K562 (cell line): Measurements from ENCODE around the gene EEF1AKMT1. TPM values are rescaled to one million over a fixed set of nuclear protein-coding genes. Genes with fewer than 3 reads are reported as not detected.

ENCODE experiments used
- ATAC-seq: fragments of 200-7000 bp; cut with Tn5 transposase; 3 replicates; pipeline ENCODE4 v1.9.1; 2020; ENCODE audit warnings: moderate library complexity
- BruUV-seq: library from RNA; stranded (reverse); fragments of 400-500 nt; replicated peaks from 2 replicates; lab custom pipeline; 2021; lab: Mats Ljungman, UMichigan
- CTCF ChIA-PET: fragments of 300-600 bp; formaldehyde crosslinking; extraction: SDS; loops from one replicate; lab custom pipeline; 2021; ENCODE audit warnings: low intra/inter-chr PET ratio; lab: Yijun Ruan, JAX
- POLR2A ChIA-PET: fragments of 300-600, 350-650 bp; sonication (Branson Sonifier 250); formaldehyde crosslinking; extraction: SDS; loops from one replicate; lab custom pipeline; 2021; ENCODE audit warnings: antibody characterized with exemption, inconsistent platforms; lab: Yijun Ruan, JAX
- DNase-seq, 4 experiments: peaks; one replicate each; pipeline versions ENCODE4 v3.0.0 to v3.0.0-alpha.2; 2011 to 2018; ENCODE audit warnings: low spot score in 3 of 4, mixed read lengths in 3 of 4; ENCODE audit errors: extremely low read depth in 1 of 4
- FAIRE-seq: peaks from 2 replicates; lab custom pipeline; 2011; peaks lifted over from hg19 to GRCh38; lab: Jason Lieb, UNC
- H2AFZ ChIP-seq: 2 replicates; pipeline ENCODE4 v1.6.0; 2011; ENCODE audit warnings: low read depth, low read length, control low read depth, inconsistent platforms
- H3K27ac ChIP-seq: fragments of 200-600 bp; 3 replicates; pipeline ENCODE4 v1.8.0; 2011; ENCODE audit warnings: low read depth, mild to moderate bottlenecking, control low read depth, inconsistent platforms, low read length, moderate library complexity, mixed read lengths; ENCODE audit errors: extremely low read depth
- H3K27me3 ChIP-seq, 2 experiments: fragments of 300-600 bp in 1 of 2; 2 replicates in 1 of 2; 3 replicates in 1 of 2; pipeline versions ENCODE4 v1.6.0 to v1.8.0; 2011; ENCODE audit warnings: inconsistent platforms in 2 of 2, low read length in 2 of 2, mild to moderate bottlenecking in 1 of 2, mixed read lengths in 1 of 2, moderate library complexity in 1 of 2; ENCODE audit not compliant: control insufficient read depth in 2 of 2, insufficient read depth in 2 of 2
- H3K36me3 ChIP-seq: fragments of 300-600 bp; 3 replicates; pipeline ENCODE4 v1.8.0; 2011; ENCODE audit warnings: mild to moderate bottlenecking, low read length, inconsistent platforms; ENCODE audit not compliant: control insufficient read depth, insufficient read depth
- H3K4me1 ChIP-seq, 2 experiments: fragments of 200-600 bp in 1 of 2; replicated peaks in 1 of 2; 2 replicates in 1 of 2; 3 replicates in 1 of 2; pipeline versions ENCODE4 v1.5.1 to v1.8.0; 2011; ENCODE audit warnings: inconsistent platforms in 2 of 2, low read length in 2 of 2, mild to moderate bottlenecking in 1 of 2, mixed read lengths in 1 of 2, moderate library complexity in 1 of 2; ENCODE audit not compliant: control insufficient read depth in 2 of 2, insufficient read depth in 2 of 2
- H3K4me2 ChIP-seq: 2 replicates; pipeline ENCODE4 v1.6.1; 2011; ENCODE audit warnings: low read length, control low read depth, inconsistent platforms, mixed read lengths; ENCODE audit not compliant: insufficient read depth
- H3K4me3 ChIP-seq: fragments of 200-600 bp; sonication (generic), shearing (Covaris generic); 2 replicates; pipeline ENCODE4 v1.5.1; 2016; ENCODE audit warnings: control low read depth, inconsistent platforms
- H3K79me2 ChIP-seq: fragments of 200-600 bp; 3 replicates; pipeline ENCODE4 v1.8.0; 2011; ENCODE audit warnings: low read length, inconsistent platforms; ENCODE audit not compliant: control insufficient read depth, insufficient read depth
- H3K9ac ChIP-seq, 2 experiments: 2 replicates each; pipeline versions ENCODE4 v1.6.0 to v1.6.1; 2011; ENCODE audit warnings: low read depth in 2 of 2, low read length in 2 of 2, control low read depth in 1 of 2, inconsistent platforms in 1 of 2, mild to moderate bottlenecking in 1 of 2, mixed read lengths in 1 of 2; ENCODE audit not compliant: insufficient read depth in 1 of 2
- H3K9me1 ChIP-seq: one replicate; pipeline ENCODE4 v1.6.0; 2011; ENCODE audit warnings: inconsistent platforms, mild to moderate bottlenecking, low read length, moderate library complexity; ENCODE audit not compliant: control insufficient read depth, insufficient read depth
- H3K9me3 ChIP-seq: replicated peaks from 2 replicates; pipeline ENCODE4 v1.5.1; 2011; ENCODE audit warnings: low read depth, low read length, inconsistent platforms; ENCODE audit not compliant: control insufficient read depth, insufficient read depth
- H4K20me1 ChIP-seq: replicated peaks from 2 replicates; pipeline ENCODE4 v1.6.1; 2011; ENCODE audit warnings: low read length, inconsistent platforms, mixed read lengths; ENCODE audit not compliant: control insufficient read depth, insufficient read depth
- C11orf30 ChIP-seq: fragments of 450-650 bp; IDR thresholded peaks from 2 replicates; pipeline ENCODE4 v1.6.1; 2016; ENCODE audit warnings: low read depth, mild to moderate bottlenecking
- ZNF316 ChIP-seq: fragments of 450-650 bp; IDR thresholded peaks from 2 replicates; pipeline ENCODE4 v1.6.1; 2016
- WGBS: fragments of 100-300 bp; shearing (Covaris generic); methylation state at CpG from one replicate; pipeline ENCODE4 v1.1.6; 2016; ENCODE audit warnings: low coverage, mixed read lengths; ENCODE audit not compliant: insufficient coverage; ENCODE audit errors: missing lambda C conversion rate; 5-methylcytosine and 5-hydroxymethylcytosine counted together
- in situ Hi-C: fragments of 300-500 bp; cut with MboI; formaldehyde crosslinking; loops from 4 replicates; pipeline ENCODE4 v1.15.0; 2018; ENCODE audit warnings: inconsistent platforms, mixed read lengths
- intact Hi-C: fragments of 100-400 bp; cut with micrococcal nuclease; formaldehyde crosslinking; loops from 2 replicates; pipeline ENCODE4 v1.14.2; 2022
- polyA plus RNA-seq, 8 experiments: library from polyadenylated mRNA; depleted of rRNA in 4 of 8; stranded (reverse) in 5 of 8; unstranded in 3 of 8; fragments of >200 nt; fragmentation: Nextera tagmentation in 2 of 8; fragmentation: Illumina TruSeq in 1 of 8; extraction: Ambion mirVana in 2 of 8; extraction: Trizol in 1 of 8; gene quantifications; 2 replicates each; pipeline versions ENCODE4 v1.2.1 to v1.2.3, GENCODE V29; 2011 to 2014; ENCODE audit warnings: inconsistent platforms in 1 of 8, missing spikeins in 1 of 8
- total RNA-seq, 7 experiments: library from RNA; depleted of rRNA in 6 of 7; stranded (reverse); fragments of >200 nt in 6 of 7; fragmentation: Illumina TruSeq in 2 of 7; extraction: Trizol in 2 of 7; gene quantifications; 2 replicates each; pipeline versions ENCODE4 v1.2.1 to v1.2.3, GENCODE V29; 2011 to 2021; ENCODE audit warnings: low replicate concordance in 1 of 7
- TF ChIP-seq, protein P1 (sequence below): sonication (generic); formaldehyde crosslinking; IDR thresholded peaks from 2 replicates; pipeline ENCODE4 v1.5.0; 2020; ENCODE audit warnings: missing genetic modification reagents

EEF1AKMT1 gene
- total and polyA plus RNA-seq, 9 of the 15 experiments (the other 6 are each of a cell fraction or from before 2014, with no cell fraction given) = 5.3 to 36.3 (median 7.9) TPM

DNA sequence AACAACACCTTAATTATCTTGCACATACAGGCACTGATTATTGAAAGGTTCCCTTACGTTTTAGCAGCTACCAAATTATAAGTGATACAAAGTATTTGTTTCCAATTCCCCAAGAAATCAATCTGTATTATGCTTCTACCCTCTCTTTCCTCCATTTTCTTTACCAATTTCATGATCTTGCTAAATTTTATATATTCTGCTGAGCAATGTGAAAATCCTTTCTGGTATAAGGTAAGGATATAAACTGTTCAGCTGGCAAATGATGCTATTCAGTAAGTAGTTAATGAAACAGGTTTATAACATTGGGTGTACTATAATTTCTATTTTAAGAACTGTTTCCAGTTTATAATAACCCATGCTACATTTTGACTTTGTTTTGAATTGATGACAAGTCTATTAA is 985 bp upstream of the EEF1AKMT1 start:
- Histone ChIP-seq H4K20me1 (no peaks in the 10 kb centered on the region), H3K27me3 (no peaks in the 10 kb centered on the region), H3K79me2 (peaks cover 25% of the 10 kb centered on the region), H3K4me3 (no peak overlapping the region), H3K9me1 (no peaks in the 10 kb centered on the region), H3K27ac (no peak overlapping the region), H3K9ac (no peak overlapping the region), H3K4me2 (no peak overlapping the region), H3K4me1 (peaks cover 5 to 13% of the 10 kb centered on the region in 2 experiments; a peak in 3 of 5 replicates), H3K36me3 (peaks cover 25% of the 10 kb centered on the region; the same call in 2 of the 3 replicates), H2AFZ (peak overlapping the region; percentile 64; the same call in 1 of the 2 replicates), H3K9me3 (0 out of 2 replicates have a peak, but pooled peaks cover 3% of the 10 kb centered on the region)
- ChIA-PET CTCF (no interaction called here), POLR2A (interaction anchor here (1.6 kb wide), 1 partner anchor 10 kb away, joined by 6 read pairs; no protein-coding TSS in a partner anchor)
- in situ Hi-C loops = no loop called here
- WGBS = 59% methylated on average over 1 of the region's 1 CpG
- DNase-seq = no peak
- intact Hi-C loops = loop anchor here (5.0 kb wide), 1 partner anchor 62 kb away; no protein-coding TSS in a partner anchor
- TF ChIP-seq, protein P1, sequence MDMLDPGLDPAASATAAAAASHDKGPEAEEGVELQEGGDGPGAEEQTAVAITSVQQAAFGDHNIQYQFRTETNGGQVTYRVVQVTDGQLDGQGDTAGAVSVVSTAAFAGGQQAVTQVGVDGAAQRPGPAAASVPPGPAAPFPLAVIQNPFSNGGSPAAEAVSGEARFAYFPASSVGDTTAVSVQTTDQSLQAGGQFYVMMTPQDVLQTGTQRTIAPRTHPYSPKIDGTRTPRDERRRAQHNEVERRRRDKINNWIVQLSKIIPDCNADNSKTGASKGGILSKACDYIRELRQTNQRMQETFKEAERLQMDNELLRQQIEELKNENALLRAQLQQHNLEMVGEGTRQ (CRISPR knock-in tag) = no peak
- TF ChIP-seq ZNF316 (peak; percentile 71), C11orf30 (peak; percentile 56)
- FAIRE-seq = peak; percentile 26
- no TSS peak for BruUV-seq
- no peak for ATAC-seq
